Effector CD8-positive, alpha-beta T cell (primary cell): Measurements from ENCODE around the gene C19orf85.
"Not testable (repeated sequence)": the region's sequence is repeated elsewhere in the genome, so short reads cannot be mapped to it uniquely, and the experiment has no call there.

Experiments
- DNase-seq: peaks from one replicate; lab custom pipeline; 2025; lab: John Stamatoyannopoulos, UW

The C19orf85 gene

DNA sequence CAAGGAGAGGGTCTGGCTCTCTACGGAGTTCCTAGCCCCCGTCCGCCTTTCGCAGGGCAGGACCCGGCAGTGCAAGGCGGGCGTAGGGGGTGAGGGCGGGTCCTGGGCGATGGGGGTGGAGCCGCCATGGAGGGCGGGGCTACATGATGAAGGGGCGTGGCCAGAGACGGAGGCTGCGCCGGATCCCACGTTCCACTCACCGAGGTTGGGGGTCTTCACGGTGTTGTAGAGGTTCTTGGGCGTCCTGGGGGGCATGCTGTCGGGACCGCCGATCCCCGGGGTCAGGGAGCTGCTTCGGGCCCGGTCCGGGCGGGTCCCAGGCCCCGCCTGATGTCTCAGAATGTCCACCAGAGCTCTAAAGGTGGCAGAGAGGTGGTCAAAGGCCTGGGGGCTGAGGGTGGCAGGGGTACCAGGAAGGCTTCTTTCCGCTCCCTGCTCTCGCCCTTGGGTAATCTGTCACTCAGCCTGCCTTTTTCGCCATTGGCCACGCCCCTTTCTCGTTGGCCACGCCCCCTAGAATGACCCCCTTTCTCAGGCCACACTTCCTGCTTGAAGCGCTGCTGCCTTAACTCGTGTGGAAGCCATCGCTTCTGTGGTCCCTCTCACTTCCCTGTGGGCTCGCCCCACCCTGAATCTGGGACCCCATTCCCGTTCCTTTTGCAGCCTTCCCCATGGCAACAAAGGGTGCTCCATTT, 24.0 kb downstream of the C19orf85 start:
- DNase-seq, result no peak

DNA sequence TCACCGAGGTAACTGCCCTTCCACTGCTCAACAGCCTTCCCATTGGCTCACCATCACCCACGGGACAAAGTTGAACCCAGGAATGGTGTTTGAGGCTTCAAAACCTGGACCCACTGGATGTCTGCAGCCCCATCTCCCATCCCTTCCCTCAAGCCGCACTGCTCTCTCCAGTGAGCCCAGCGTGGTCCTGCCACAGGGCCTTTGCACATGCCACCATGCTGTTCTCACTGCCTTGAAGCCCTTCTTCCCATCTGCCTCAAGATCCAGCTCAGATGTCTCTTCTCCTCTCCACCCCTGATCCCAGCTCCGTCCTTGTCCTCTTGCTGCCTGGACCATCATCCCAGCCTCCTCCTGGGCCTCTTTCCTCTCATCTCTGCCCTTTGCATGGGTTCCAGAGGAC, 25.5 kb downstream of the C19orf85 start:
- DNase-seq, result no peak

DNA sequence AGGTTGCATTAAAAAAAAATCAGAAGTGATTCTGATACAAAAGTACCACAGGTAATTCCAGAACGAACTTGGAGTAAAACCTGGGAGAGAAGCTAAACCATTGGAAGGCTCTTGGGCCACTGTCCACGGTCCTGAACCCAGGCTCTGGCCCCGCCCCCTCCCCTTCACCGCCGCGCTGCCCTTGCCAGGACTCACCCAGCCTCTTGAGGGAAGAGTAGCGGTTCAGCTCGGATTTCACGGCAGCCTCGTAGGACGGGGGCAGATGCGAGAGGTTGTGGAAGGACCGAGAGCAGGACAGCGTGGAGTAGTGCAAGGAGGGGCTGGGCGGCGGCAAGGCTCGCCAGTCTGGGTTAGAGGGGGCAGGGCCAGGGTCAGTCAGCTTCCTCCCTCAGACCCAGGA, 27.1 kb downstream of the C19orf85 start:
- DNase-seq, result no peak

DNA sequence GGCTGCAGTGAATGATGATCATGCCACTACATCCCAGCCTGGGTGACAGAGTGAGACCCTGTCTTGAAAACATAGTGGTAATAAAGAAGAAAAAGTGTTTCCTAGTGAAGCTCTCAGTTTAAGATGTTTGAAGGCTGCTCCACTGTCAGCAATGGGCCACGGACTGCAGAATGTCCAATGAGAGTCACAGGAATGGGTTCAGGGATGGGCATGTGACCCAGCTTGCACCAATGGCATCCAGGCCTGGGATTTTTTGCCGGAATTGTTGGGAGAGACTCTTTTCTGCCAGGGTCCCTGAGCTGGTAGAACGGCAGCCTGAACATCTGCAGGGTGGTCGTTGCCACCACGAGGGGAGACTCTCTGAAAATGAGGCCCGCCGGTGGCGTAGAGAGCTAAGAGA, 27.7 kb downstream of the C19orf85 start:
- DNase-seq, result no peak

DNA sequence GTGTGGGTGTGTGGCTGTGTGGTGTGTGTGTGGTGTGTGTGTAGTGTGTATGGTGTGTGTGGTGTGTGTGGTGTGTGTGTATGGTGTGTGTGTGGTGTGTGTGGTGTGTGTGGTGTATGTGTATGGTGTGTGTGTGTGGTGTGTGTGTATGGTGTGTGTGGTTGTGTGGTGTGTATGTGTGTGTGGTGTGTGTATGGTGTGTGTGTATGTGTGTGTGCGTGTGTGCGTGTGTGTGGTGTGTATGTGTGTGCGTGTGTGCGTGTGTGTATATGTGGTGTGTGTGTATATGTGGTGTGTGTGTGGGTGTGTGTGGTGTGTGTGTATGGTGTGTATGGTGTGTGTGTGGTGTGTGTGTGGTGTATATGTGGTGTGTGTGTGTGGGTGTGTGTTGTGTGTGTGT, 29.5 kb downstream of the C19orf85 start:
- no peak for DNase-seq

DNA sequence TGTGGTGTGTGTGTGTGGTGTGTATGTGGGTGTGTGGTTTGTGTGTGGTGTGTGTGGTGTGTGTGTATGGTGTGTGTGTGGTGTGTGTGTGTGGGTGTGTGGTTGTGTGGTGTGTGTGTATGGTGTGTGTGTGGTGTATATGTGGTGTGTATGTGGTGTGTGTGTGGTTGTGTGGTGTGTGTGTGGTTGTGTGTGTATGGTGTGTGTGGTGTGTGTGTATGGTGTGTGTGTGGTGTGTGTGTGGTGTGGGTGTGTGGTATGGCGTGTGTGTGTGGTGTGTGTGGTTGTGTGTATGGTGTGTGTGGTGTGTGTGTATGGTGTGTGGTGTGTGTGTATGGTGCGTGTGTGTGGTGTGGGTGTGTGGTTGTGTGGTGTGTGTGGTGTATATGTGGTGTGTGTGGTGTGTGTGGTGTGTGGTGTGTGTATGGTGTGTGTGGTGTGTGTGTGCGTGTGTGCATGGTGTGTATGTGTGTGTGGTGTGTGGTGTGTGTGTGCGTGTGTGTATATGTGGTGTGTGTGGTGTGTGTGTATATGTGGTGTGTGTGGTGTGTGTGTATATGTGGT, 30.1 kb downstream of the C19orf85 start:
- DNase-seq, result no peak

DNA sequence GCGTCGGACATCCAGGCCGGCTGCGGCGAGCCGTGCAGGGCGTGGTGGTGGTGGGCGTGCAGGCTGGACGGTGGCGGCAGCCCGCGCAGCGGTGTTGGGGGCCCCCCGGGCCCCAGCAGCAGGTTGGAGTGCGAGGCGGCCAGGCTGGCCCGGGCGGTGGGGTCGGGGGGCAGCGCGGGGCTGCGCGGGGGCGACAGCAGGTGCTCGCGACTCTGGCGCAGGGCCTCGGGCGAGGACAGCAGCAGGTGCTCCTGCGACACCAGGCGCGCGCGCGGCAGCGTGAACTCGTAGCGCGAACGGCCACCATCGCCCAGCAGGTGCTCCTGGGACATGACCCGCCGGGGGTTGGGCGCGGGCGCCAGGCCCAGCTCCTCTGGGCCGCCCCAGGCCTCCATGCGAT, 31.3 kb downstream of the C19orf85 start:
- no peak for DNase-seq

DNA sequence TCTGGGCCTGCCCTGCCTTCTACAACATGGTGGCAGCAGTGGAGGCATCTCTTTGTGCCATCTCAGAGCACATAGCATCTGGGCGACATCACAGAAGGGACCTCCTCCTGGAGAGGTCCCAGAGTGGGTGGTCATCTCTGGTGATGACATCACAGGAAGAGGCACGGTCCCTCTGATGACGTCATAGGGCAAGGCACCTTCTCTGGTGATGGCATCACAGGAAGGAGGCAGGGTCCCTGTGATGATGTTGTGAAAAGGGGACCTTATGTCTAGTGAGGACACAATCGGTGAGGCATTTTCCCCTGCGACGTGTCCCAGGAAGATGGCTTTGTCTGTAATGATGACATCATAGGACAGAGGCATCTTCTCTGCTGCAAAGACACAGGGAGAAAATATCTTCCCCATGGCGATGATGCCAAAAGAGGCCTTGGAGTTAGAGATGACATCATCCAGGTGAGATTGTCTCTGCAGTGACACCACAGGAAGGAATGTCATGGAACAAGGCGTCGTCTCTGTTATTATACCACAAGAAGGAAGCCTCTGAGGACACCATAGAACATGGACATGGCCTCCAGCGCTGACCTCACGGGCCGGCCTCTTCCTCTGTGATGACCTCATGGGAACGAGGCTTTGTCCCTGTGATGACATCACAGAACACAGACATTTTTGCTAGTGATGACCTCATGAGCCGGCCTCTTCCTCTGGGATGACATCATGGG, 32.2 kb downstream of the C19orf85 start:
- DNase-seq, result no peak

DNA sequence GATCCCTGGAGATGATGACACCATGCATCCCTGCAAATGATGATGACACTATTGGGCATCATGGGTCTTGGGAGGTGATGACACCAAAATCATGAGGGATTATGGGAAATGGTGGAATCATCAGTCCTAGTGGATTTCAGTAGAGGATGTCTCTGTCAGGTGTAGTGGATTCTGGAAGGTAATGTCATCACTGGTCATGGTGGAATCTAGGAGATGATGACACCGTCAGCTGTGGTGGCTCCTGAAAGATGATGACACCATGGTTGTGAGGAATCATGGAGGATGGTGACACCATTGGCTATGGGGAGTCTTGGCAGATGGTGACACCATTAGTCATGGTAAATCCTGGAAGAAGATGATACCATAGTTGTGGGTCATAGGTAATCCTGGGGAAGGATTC, 33.4 kb downstream of the C19orf85 start:
- no peak for DNase-seq

DNA sequence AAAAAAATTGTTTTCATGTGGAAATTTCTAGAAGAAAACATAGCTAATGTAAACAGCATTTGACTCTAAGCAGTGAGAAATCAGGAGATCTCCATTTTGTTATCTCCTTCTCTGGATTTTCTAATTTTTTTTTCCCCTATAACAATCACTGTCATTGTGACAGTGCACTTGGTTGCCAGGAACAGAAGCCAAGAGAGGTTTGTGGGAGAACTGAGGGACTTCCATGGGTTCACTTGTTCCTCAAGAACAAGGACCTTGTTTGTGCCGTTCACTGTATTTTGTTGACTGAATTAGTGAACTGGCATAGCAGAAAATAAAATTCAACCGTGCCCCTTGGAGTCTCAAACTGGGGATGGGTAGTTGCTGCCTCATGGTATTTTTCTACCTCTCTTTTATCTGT, 38.5 kb downstream of the C19orf85 start:
- no peak for DNase-seq

DNA sequence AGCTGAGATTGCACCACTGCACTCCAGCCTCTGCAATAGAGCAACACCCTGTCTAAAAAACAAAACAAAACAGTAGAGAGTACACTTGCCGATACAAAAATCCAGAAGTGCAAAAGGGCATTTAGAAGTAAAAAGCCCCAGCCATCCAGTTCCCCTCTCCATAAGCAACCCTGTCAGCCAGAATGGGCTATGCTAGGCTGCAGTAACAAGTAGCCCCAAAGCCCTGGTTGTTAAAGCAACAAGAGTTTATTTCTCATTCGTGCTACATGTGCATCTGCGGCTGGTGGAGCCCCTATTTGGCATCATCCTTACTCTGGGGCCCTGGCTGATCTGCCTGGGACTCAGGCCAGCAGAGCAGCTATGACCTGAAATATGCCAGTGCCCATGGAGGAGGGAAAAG, 40.0 kb downstream of the C19orf85 start:
- DNase-seq, result no peak

DNA sequence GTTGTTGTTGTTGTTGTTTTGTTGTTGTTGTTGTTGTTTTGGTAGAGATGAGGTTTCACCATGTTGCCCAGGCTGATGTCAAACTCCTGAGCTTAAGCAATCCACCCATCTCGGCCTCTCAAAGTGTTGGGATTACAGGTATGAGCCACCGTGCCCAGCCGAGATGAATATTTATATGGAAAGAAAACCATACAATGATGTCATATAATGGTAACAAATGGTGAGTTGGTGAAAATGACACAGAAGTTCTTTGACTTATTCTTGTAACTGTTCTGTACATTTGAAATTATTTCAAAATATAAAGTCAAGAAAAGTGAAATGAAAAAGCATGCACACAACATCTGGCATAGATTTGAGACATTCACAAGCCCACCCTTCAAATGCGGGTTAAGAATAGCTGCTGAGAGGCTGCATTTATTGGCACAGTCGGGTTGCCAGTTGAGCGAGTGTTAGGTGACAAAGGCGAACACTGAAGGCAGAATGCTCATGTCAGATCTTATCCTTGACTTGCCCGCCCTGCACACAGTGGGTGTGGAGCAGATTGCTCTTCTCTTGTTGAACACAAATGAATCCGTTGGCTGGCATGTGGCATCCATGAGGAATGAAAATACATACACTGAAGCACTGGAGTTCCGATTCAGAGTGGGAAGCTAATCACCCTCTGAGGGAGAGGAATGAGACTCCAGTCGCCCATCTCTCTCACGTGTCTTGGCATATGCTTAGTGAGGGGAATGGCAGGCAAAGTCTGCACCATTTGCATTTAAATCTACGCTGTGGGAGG, 41.1 kb downstream of the C19orf85 start:
- no peak for DNase-seq

DNA sequence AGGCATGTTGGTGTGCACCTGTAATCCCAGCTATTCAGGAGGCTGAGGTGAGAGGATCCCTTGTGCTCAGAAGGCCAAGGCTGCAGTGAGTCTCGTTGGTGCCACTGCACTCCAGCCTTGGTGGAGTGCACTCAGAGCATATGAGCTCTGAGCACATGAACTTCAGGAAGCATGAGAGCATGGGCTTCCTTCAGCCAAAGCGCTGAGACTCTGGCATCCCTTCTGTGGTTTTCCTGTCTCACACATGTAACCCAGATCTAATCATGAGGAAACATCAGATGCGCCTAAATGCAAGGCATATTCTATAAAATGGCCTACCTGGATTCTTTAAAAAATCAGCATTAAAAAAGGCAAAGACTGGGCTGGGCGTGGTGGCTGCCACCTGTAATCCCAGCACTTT, 43.3 kb downstream of the C19orf85 start:
- DNase-seq, result not testable (repeated sequence)

DNA sequence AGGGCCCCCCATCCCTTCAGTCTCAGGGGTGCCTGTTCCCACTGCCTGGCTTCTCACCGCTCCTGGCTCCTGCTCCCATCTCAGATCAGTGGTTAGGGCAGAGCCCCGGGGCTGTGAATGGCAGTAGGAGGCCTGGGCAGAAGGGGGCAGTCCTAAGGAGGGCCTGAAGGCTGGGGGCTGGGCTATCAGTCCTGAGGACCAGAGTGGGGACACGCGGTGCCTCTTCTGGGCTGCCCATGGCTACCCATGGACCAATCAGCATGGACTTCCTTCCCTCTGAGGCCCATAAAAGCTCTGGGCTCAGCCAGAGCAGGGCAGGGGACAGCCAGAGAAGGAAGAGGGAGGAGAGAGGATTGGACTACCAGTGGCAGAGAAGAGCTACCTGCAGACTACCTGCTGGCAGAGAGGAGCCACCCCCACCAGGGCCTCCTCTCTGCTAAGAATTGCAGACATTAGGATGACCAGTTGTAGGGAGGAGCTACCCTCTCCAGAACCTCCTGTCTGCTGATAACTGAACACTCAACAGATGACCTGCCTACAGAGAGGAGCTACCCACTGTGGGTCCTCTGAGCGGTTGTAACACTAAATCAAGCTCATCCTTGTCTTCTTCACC, 44.8 kb downstream of the C19orf85 start:
- DNase-seq, result no peak

DNA sequence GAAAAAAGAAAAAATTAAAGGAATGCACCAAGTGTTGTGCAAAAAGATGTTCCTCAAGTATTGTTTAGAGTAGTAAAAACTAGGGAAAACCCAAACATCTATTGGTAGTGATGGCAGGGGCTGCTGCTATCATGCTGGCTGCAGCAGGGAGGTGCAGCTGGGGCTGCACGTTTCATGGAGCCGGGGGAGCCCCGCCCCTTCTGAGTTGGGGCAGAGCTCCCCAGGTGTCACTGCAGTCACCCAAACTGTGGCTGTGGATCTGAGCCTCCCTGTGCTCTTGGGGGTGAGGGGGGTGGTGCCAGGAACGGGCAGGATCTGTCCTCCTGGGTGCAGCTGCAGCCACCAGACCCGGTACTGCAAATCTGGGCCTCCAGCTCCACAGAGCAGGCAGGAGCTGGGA, 45.4 kb downstream of the C19orf85 start:
- no peak for DNase-seq

DNA sequence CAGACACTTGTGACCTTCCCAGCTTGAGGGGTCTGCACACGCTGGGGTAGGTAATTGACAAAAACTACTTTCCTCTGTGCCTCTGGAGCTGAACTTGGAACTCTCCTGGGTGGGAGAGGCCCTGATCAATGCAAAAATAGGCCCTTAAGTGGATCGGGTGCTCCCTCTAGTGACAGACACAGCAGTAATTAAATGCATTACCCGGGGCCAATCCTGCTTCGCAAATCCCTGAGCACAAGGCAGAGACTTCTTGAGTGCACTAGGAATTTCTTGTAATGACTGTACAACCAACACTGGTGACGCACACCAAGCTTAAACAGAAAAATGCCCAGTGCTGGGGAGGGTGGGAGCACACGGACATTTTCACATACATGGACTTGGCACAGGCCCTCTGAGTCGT, 46.4 kb downstream of the C19orf85 start:
- DNase-seq, result peak; percentile 29
